Measurements from ENCODE around the gene PLEKHG5. TPM values are rescaled to one million over a fixed set of nuclear protein-coding genes. Genes with fewer than 3 reads are reported as not detected.

PLEKHG5 gene
- total RNA-seq, 1 donor from 2014 or later, result 32.4 TPM

- no peaks in the 10 kb centered on the region for H3K36me3 Mint-ChIP-seq (ENCODE audit: low read depth)
- no peak for DNase-seq (ENCODE audit: low spot score)
- no peak for TF ChIP-seq CTCF (IDR thresholded peaks at IDR 0.05)
- H3K27me3 Mint-ChIP-seq (ENCODE audit: low read depth), result peaks cover 19% of the 10 kb centered on the region
- H3K4me3 Mint-ChIP-seq (ENCODE audit: unreplicated experiment), result no peak overlapping the region
- peaks cover 4% of the 10 kb centered on the region for H3K4me1 Mint-ChIP-seq (ENCODE audit: low read depth)
- H3K27ac Mint-ChIP-seq (ENCODE audit: unreplicated experiment), result no peak overlapping the region
- H3K9me3 Mint-ChIP-seq (ENCODE audit: low read depth), result no peaks in the 10 kb centered on the region
Measured at GRCh38 chr1:6443339-6444115, 47.9 kb downstream of the PLEKHG5 start.

- H3K36me3 Mint-ChIP-seq (ENCODE audit: low read depth), result no peaks in the 10 kb centered on the region
- no peak overlapping the region for H3K27ac Mint-ChIP-seq (ENCODE audit: unreplicated experiment)
- no peak for TF ChIP-seq CTCF (IDR thresholded peaks at IDR 0.05)
- peaks cover 11% of the 10 kb centered on the region for H3K4me1 Mint-ChIP-seq (ENCODE audit: low read depth)
- no peaks in the 10 kb centered on the region for H3K9me3 Mint-ChIP-seq (ENCODE audit: low read depth)
- peak; percentile 76 for DNase-seq (ENCODE audit: low spot score)
- H3K4me3 Mint-ChIP-seq (ENCODE audit: unreplicated experiment), result no peak overlapping the region
- peaks cover 20% of the 10 kb centered on the region for H3K27me3 Mint-ChIP-seq (ENCODE audit: low read depth)
Measured at GRCh38 chr1:6441586-6441985, 49.9 kb downstream of the PLEKHG5 start.

GRCh38 chr1:6440198-6441126, 51.0 kb downstream of the PLEKHG5 start:
- peak; percentile 72 for TF ChIP-seq CTCF (IDR thresholded peaks at IDR 0.05)
- peak overlapping the region; percentile 25 for H3K4me3 Mint-ChIP-seq (ENCODE audit: unreplicated experiment)
- H3K27me3 Mint-ChIP-seq (ENCODE audit: low read depth), result peaks cover 17% of the 10 kb centered on the region
- no peaks in the 10 kb centered on the region for H3K9me3 Mint-ChIP-seq (ENCODE audit: low read depth)
- H3K36me3 Mint-ChIP-seq (ENCODE audit: low read depth), result no peaks in the 10 kb centered on the region
- H3K27ac Mint-ChIP-seq (ENCODE audit: unreplicated experiment), result no peak overlapping the region
- H3K4me1 Mint-ChIP-seq (ENCODE audit: low read depth), result peaks cover 11% of the 10 kb centered on the region
- DNase-seq (ENCODE audit: low spot score), result peak; percentile 86

GRCh38 chr1:6438047-6438525, 53.4 kb downstream of the PLEKHG5 start:
- Mint-ChIP-seq H3K27me3 (ENCODE audit: low read depth) (peaks cover 26% of the 10 kb centered on the region), H3K36me3 (ENCODE audit: low read depth) (no peaks in the 10 kb centered on the region), H3K9me3 (ENCODE audit: low read depth) (no peaks in the 10 kb centered on the region), H3K27ac (ENCODE audit: unreplicated experiment) (no peak overlapping the region), H3K4me3 (ENCODE audit: unreplicated experiment) (no peak overlapping the region), H3K4me1 (ENCODE audit: low read depth) (peaks cover 11% of the 10 kb centered on the region)
- TF ChIP-seq CTCF (IDR thresholded peaks at IDR 0.05), result peak; percentile 90
- peak; percentile 87 for DNase-seq (ENCODE audit: low spot score)

Measured in chondrocyte (in vitro differentiated cells).